Suprapubic skin (tissue), 4 donors: ENCODE measurements around the gene SLC9A7.

ENCODE experiments used
- POLR2A ChIP-seq, 2 donors: fragments of 450-650 bp; IDR thresholded peaks; one replicate each; pipeline ENCODE4 v1.6.1; 2017; ENCODE audit warnings: antibody characterized with exemption in 2 of 2, mild to moderate bottlenecking in 2 of 2, moderate library complexity in 2 of 2
- POLR2AphosphoS5 ChIP-seq, 3 donors: sonication (generic); formaldehyde crosslinking; IDR thresholded peaks; one replicate each; pipeline ENCODE4 v1.6.1; 2017; ENCODE audit warnings: antibody characterized with exemption in 3 of 3
- TF ChIP-seq, protein P1 (sequence below), 2 donors: fragments of 200-600 bp in 1 of 2; fragments of 450-650 bp in 1 of 2; sonication (generic) in 1 of 2; IDR thresholded peaks; one replicate each; pipeline ENCODE4 v1.5.1; 2016 to 2019; ENCODE audit warnings: antibody characterized with exemption in 2 of 2, mild to moderate bottlenecking in 1 of 2, moderate library complexity in 1 of 2

GRCh38 chrX:46758163-46758955 is 559 bp downstream of the SLC9A7 start:
- TF ChIP-seq, protein P1, sequence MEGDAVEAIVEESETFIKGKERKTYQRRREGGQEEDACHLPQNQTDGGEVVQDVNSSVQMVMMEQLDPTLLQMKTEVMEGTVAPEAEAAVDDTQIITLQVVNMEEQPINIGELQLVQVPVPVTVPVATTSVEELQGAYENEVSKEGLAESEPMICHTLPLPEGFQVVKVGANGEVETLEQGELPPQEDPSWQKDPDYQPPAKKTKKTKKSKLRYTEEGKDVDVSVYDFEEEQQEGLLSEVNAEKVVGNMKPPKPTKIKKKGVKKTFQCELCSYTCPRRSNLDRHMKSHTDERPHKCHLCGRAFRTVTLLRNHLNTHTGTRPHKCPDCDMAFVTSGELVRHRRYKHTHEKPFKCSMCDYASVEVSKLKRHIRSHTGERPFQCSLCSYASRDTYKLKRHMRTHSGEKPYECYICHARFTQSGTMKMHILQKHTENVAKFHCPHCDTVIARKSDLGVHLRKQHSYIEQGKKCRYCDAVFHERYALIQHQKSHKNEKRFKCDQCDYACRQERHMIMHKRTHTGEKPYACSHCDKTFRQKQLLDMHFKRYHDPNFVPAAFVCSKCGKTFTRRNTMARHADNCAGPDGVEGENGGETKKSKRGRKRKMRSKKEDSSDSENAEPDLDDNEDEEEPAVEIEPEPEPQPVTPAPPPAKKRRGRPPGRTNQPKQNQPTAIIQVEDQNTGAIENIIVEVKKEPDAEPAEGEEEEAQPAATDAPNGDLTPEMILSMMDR (IDR thresholded peaks at IDR 0.05) = no peak
- TF ChIP-seq POLR2A (IDR thresholded peaks at IDR 0.05) (no peak), POLR2AphosphoS5 (IDR thresholded peaks at IDR 0.05) (no peak)
